Trophoblast cell (in vitro differentiated cells and primary cell): ENCODE measurements around the gene RNASE8.

ENCODE experiments used
- DNase-seq, 2 donors: peaks; one replicate each; pipeline ENCODE4 v3.0.0-alpha.2; 2016
- H2AFZ ChIP-seq: 2 replicates; pipeline ENCODE4 v1.6.1; 2013; ENCODE audit warnings: low read length, moderate library complexity, mild to moderate bottlenecking; ENCODE audit not compliant: insufficient read depth, poor library complexity
- H2AK5ac ChIP-seq: 2 replicates; pipeline ENCODE4 v1.6.1; 2013; ENCODE audit warnings: mild to moderate bottlenecking, low read length
- H2BK120ac ChIP-seq: 2 replicates; pipeline ENCODE4 v1.6.1; 2013; ENCODE audit warnings: low read length, mild to moderate bottlenecking, moderate library complexity; ENCODE audit not compliant: insufficient read depth, poor library complexity
- H2BK12ac ChIP-seq: 2 replicates; pipeline ENCODE4 v1.6.1; 2013; ENCODE audit warnings: mild to moderate bottlenecking, low read length, moderate library complexity
- H2BK5ac ChIP-seq: 2 replicates; pipeline ENCODE4 v1.6.1; 2013; ENCODE audit warnings: low read length, low read depth, moderate library complexity, mild to moderate bottlenecking; ENCODE audit not compliant: poor library complexity
- H3K14ac ChIP-seq: 2 replicates; pipeline ENCODE4 v1.6.1; 2013; ENCODE audit warnings: mild to moderate bottlenecking, low read length
- H3K18ac ChIP-seq: 2 replicates; pipeline ENCODE4 v1.6.1; 2013; ENCODE audit warnings: mild to moderate bottlenecking, low read length
- H3K23ac ChIP-seq: 2 replicates; pipeline ENCODE4 v1.6.1; 2013; ENCODE audit warnings: low read length
- H3K27ac ChIP-seq: 2 replicates; pipeline ENCODE4 v1.5.1; 2013; ENCODE audit warnings: low read depth, mild to moderate bottlenecking, inconsistent platforms, low read length, moderate library complexity
- H3K27me3 ChIP-seq: 2 replicates; pipeline ENCODE4 v1.6.1; 2013; ENCODE audit warnings: inconsistent platforms, mild to moderate bottlenecking, low read length, moderate library complexity; ENCODE audit not compliant: insufficient read depth
- H3K36me3 ChIP-seq, 2 experiments: 1 replicate in 1 of 2; 2 replicates in 1 of 2; pipeline ENCODE4 v1.6.1; 2013; ENCODE audit warnings: low read length in 2 of 2, mild to moderate bottlenecking in 2 of 2, moderate library complexity in 1 of 2; ENCODE audit not compliant: insufficient read depth in 2 of 2, control insufficient read depth in 1 of 2
- H3K4ac ChIP-seq: 2 replicates; pipeline ENCODE4 v1.6.1; 2013; ENCODE audit warnings: low read depth, mild to moderate bottlenecking, low read length, moderate library complexity
- H3K4me1 ChIP-seq, 2 experiments: 1 replicate in 1 of 2; 2 replicates in 1 of 2; pipeline ENCODE4 v1.6.1; 2013; ENCODE audit warnings: low read length in 2 of 2, mild to moderate bottlenecking in 2 of 2, moderate library complexity in 1 of 2; ENCODE audit not compliant: insufficient read depth in 2 of 2, control insufficient read depth in 1 of 2
- H3K4me2 ChIP-seq: 2 replicates; pipeline ENCODE4 v1.6.1; 2013; ENCODE audit warnings: inconsistent platforms, mild to moderate bottlenecking, low read length, moderate library complexity
- H3K4me3 ChIP-seq: 2 replicates; pipeline ENCODE4 v1.5.1; 2013; ENCODE audit warnings: mild to moderate bottlenecking, low read depth, low read length, inconsistent platforms
- H3K79me1 ChIP-seq: one replicate; pipeline ENCODE4 v1.6.1; 2013; ENCODE audit warnings: low read length
- H3K79me2 ChIP-seq: 2 replicates; pipeline ENCODE4 v1.6.1; 2013; ENCODE audit warnings: low read length, mild to moderate bottlenecking; ENCODE audit not compliant: control insufficient read depth, insufficient read depth, poor library complexity
- H3K9ac ChIP-seq: 2 replicates; pipeline ENCODE4 v1.6.1; 2013; ENCODE audit warnings: mild to moderate bottlenecking, low read length
- H3K9me3 ChIP-seq: 2 replicates; pipeline ENCODE4 v1.6.1; 2013; ENCODE audit warnings: low read depth, mild to moderate bottlenecking, control low read depth, inconsistent platforms, low read length; ENCODE audit not compliant: insufficient read depth
- H4K12ac ChIP-seq: 2 replicates; pipeline ENCODE4 v1.6.1; 2013; ENCODE audit warnings: low read depth, mild to moderate bottlenecking, low read length, moderate library complexity
- H4K8ac ChIP-seq: 2 replicates; pipeline ENCODE4 v1.6.1; 2013; ENCODE audit warnings: low read depth, mild to moderate bottlenecking, low read length, moderate library complexity
- H4K91ac ChIP-seq: one replicate; pipeline ENCODE4 v1.6.1; 2013; ENCODE audit warnings: low read depth, mild to moderate bottlenecking, low read length, moderate library complexity
- WGBS: extraction: QIAGEN DNeasy Blood & Tissue Kit; methylation state at CpG from one replicate; pipeline ENCODE4 v1.1.7; 2013; ENCODE audit warnings: missing lambda C conversion rate; ENCODE audit not compliant: insufficient read length, insufficient coverage; ENCODE audit errors: extremely low coverage; 5-methylcytosine and 5-hydroxymethylcytosine counted together

The RNASE8 gene

GRCh38 chr14:21107283-21107800 is 49.7 kb downstream of the RNASE8 start:
- no peak overlapping the region for H3K18ac ChIP-seq
- H3K27ac ChIP-seq, result no peak overlapping the region
- H3K36me3 ChIP-seq, result no peaks in the 10 kb centered on the region
- H3K79me2 ChIP-seq, result peaks cover 6% of the 10 kb centered on the region
- peaks cover 11% of the 10 kb centered on the region for H3K79me1 ChIP-seq
- no peak overlapping the region for H4K12ac ChIP-seq
- no peak overlapping the region for H4K8ac ChIP-seq
- H3K23ac ChIP-seq, result no peak overlapping the region
- H2BK5ac ChIP-seq, result no peak overlapping the region
- DNase-seq, result no peak
- no peak overlapping the region for H2BK12ac ChIP-seq
- no CpG with 5 or more reads among the region's 5 CpGs for WGBS
- no peak overlapping the region for H3K14ac ChIP-seq
- no peaks in the 10 kb centered on the region for H3K27me3 ChIP-seq
- peaks cover 2% of the 10 kb centered on the region for H3K9me3 ChIP-seq
- H2BK120ac ChIP-seq, result no peak overlapping the region
- no peak overlapping the region for H3K4me3 ChIP-seq
- no peak overlapping the region for H3K4me2 ChIP-seq
- no peak overlapping the region for H2AK5ac ChIP-seq
- H2AFZ ChIP-seq, result no peak overlapping the region
- no peak overlapping the region for H4K91ac ChIP-seq
- no peak overlapping the region for H3K4ac ChIP-seq
- H3K4me1 ChIP-seq, result peaks cover 6 to 11% of the 10 kb centered on the region in 2 experiments
- no peak overlapping the region for H3K9ac ChIP-seq
